DOHH2 (cell line): ENCODE data around the gene SLC29A3.

Source experiments
- EZH2phosphoT487 ChIP-seq: fragments of 200-600 bp; sonication (generic); IDR thresholded peaks from 2 replicates; pipeline ENCODE4 v1.6.1; 2017; ENCODE audit warnings: borderline replicate concordance, mild to moderate bottlenecking, antibody characterized with exemption, low read length, moderate library complexity, mixed read lengths
- TF ChIP-seq, protein P1 (sequence below): fragments of 200-600 bp; sonication (generic); IDR thresholded peaks from one replicate; pipeline ENCODE4 v1.5.1; 2014; ENCODE audit warnings: antibody characterized with exemption, mild to moderate bottlenecking, low read depth, low read length; ENCODE audit not compliant: poor library complexity, severe bottlenecking

DNA sequence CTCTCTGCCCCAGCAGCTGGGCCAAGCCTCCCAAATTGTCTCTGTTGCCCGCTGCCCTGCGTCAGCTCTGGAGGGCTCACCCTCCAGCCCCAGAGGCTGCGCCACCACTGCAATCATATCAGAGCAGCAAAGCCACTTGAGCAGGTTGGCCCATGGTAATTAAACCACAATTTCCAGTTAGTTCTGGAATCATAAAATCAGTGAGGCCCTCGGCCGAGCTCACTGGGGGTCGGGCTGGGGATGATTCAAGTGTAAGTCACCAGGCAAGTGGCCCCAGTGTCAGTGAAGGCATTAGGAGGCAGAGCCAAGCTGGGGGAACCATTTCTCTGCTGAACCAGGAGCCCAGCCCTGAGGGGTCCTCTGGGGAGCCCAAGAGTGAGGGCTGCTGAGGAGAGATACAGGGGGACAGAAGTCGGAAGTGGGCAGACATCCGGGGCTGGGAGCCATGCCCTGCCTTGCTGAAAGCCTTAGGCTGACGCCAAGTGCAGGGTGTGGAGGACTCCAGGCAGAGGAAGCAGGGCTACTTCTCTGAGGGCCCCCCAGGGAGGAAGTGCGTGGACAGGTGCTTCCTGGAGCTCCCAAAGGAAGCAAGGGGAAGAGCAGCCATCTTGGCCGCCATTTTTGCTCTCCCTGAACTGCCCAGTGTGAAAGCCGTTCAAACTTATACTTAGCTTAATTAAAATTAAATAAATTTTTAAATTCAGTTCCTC, 29.5 kb upstream of the SLC29A3 start:
- TF ChIP-seq, protein P1, sequence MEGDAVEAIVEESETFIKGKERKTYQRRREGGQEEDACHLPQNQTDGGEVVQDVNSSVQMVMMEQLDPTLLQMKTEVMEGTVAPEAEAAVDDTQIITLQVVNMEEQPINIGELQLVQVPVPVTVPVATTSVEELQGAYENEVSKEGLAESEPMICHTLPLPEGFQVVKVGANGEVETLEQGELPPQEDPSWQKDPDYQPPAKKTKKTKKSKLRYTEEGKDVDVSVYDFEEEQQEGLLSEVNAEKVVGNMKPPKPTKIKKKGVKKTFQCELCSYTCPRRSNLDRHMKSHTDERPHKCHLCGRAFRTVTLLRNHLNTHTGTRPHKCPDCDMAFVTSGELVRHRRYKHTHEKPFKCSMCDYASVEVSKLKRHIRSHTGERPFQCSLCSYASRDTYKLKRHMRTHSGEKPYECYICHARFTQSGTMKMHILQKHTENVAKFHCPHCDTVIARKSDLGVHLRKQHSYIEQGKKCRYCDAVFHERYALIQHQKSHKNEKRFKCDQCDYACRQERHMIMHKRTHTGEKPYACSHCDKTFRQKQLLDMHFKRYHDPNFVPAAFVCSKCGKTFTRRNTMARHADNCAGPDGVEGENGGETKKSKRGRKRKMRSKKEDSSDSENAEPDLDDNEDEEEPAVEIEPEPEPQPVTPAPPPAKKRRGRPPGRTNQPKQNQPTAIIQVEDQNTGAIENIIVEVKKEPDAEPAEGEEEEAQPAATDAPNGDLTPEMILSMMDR: no peak
- TF ChIP-seq EZH2phosphoT487: no peak
